ENCODE results near the gene CTNNA3. TPM values are rescaled to one million over a fixed set of nuclear protein-coding genes. Genes with fewer than 3 reads are reported as not detected.

Gene CTNNA3
- total RNA-seq, 1 experiment from 2014 or later: 0.32 TPM

GRCh38 chr10:66931949-66932343 lies 764.0 kb downstream of the CTNNA3 start:
- CTCF ChIA-PET: interaction anchor here (0.8 to 2.0 kb wide), 8 partner anchors 9 to 848 kb away, joined by 3 to 9 read pairs (median 4); no protein-coding TSS in a partner anchor
- BruUV-seq (replicated peaks): no TSS peak

More at GRCh38 chr10:66931949-66932343, 764.0 kb downstream of the CTNNA3 start:
- no peak overlapping the region for H3K9ac ChIP-seq (ENCODE audit: low read length)
- no peaks in the 10 kb centered on the region for H3K4me1 ChIP-seq (ENCODE audit: control insufficient read depth in 1 of 2, insufficient read depth in 2 of 2, low read length in 2 of 2)
- no peak overlapping the region for H3K4me2 ChIP-seq (ENCODE audit: low read length)
- intact Hi-C loops (cut with micrococcal nuclease): loop anchor here (1.0 to 10.0 kb wide), 3 partner anchors 373 to 1955 kb away; no protein-coding TSS in a partner anchor
- RAD21 ChIA-PET (ENCODE audit: low non-redundant PET in 1 of 2, low total read pairs in 2 of 2, uncharacterized antibody in 2 of 2, unreplicated experiment in 2 of 2): interaction anchor here in 1 of 2 experiments (1.1 kb wide), 1 partner anchor 182 kb away, joined by 4 read pairs; no protein-coding TSS in a partner anchor
- POLR2A ChIA-PET: no interaction called here
- no peak overlapping the region for H2AFZ ChIP-seq (ENCODE audit: low read depth, low read length, poor library complexity, severe bottlenecking)
- H4K20me1 ChIP-seq (ENCODE audit: insufficient read depth): no peaks in the 10 kb centered on the region
- no peak overlapping the region for H3K27ac ChIP-seq (ENCODE audit: low read depth, low read length)
- no peaks in the 10 kb centered on the region for H3K9me3 ChIP-seq (ENCODE audit: control insufficient read depth in 1 of 2, insufficient read depth in 1 of 2, low read depth in 1 of 2, low read length in 2 of 2)
- H3K9me2 ChIP-seq (ENCODE audit: insufficient read depth): no peaks in the 10 kb centered on the region
- no peaks in the 10 kb centered on the region for H3K36me3 ChIP-seq (ENCODE audit: control insufficient read depth in 1 of 2, insufficient read depth in 2 of 2, low read length in 2 of 2)
- no peak for TF ChIP-seq ATF3 (IDR thresholded peaks at IDR 0.05)
- no peak for TF ChIP-seq MAX (IDR thresholded peaks at IDR 0.05)
- no peak for TF ChIP-seq POLR2AphosphoS5 (IDR thresholded peaks at IDR 0.05; ENCODE audit: low read depth, low read length)
- TF ChIP-seq POLR2A (IDR thresholded peaks at IDR 0.05; ENCODE audit: borderline replicate concordance, extremely low read depth, insufficient read depth, insufficient read length): no peak
- no peak for TF ChIP-seq EZH2 (IDR thresholded peaks at IDR 0.05)
- no peak for TF ChIP-seq REST (IDR thresholded peaks at IDR 0.05; ENCODE audit: low read depth)
- no peak for TF ChIP-seq SIN3A (IDR thresholded peaks at IDR 0.05; ENCODE audit: low read depth)
- TF ChIP-seq SRF (IDR thresholded peaks at IDR 0.05; ENCODE audit: low read depth): no peak
- no peak for TF ChIP-seq CBX3 (IDR thresholded peaks at IDR 0.05; ENCODE audit: low read depth)
- no peak for TF ChIP-seq CEBPB (IDR thresholded peaks at IDR 0.05; ENCODE audit: low read depth)
- no peak for TF ChIP-seq ZNF274 (IDR thresholded peaks at IDR 0.05; ENCODE audit: low read depth, low read length)
- no peak for TF ChIP-seq ZBTB33 (IDR thresholded peaks at IDR 0.05; ENCODE audit: extremely low read depth, insufficient replicate concordance, low read length)
- DNase-seq (ENCODE audit: low read depth, low spot score): no peak
- H3K79me2 ChIP-seq (ENCODE audit: insufficient read depth, low read length): no peaks in the 10 kb centered on the region
- no peak for ATAC-seq
- no peak overlapping the region for H3K4me3 ChIP-seq (replicated peaks in 1 of 2; ENCODE audit: low read depth in 1 of 2, low read length in 2 of 2)
- H3K27me3 ChIP-seq (ENCODE audit: insufficient read depth, low read length): no peaks in the 10 kb centered on the region; the same call in 1 of the 2 replicates
